ENCODE measurements around the gene ACIN1.

Gene ACIN1

DNA sequence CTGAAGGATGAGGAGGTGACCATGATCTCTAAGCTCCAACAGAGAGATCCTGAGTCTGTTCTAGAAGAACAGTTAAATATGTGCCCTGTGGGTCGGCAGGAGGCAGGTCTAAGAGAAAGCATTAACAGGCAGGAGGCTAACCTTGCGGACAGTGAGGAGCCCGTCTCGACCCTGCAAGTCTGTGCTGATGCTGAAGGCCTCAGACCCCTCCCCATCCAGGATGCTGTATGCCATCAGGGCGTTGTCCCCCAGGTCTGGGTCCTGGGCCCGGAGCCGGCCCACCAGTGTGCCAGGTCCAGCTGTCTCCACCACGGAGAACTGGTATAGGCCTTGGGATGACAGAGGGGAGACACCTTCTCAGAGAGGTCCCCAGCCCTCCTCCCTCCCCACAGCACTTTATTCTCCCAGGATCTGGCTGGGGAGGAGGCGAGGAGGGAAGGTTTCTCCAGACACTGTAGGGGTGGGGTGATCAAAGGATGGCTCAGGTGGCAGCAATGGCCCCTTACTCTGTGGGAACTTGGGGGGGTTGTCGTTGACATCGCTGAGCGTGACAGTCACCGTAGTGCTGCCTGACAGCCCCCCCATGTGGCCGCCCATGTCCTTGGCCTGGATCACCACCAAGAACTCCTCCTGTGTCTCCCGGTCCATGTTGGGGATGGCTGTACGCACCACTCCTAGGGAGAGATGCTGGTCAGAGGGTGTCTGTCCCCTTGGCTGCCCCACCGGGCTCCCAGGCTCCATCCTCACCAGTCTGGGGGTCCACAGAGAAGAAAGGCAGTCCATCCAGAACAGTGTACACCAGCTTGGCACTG, 40.7 kb downstream of the ACIN1 start:
- peaks cover 26% of the 10 kb centered on the region for H3K4me1 ChIP-seq (ENCODE audit: control insufficient read depth, insufficient read depth, low read depth, low read length)
- peaks cover 12 to 44% of the 10 kb centered on the region in 2 experiments for H3K36me3 ChIP-seq (ENCODE audit: control insufficient read depth in 1 of 2, insufficient read depth in 2 of 2, low read depth in 1 of 2, low read length in 2 of 2)
- no peak overlapping the region for H3K18ac ChIP-seq (ENCODE audit: low read depth in 1 of 2, low read length in 2 of 2)
- H4K8ac ChIP-seq (ENCODE audit: low read length) = no peak overlapping the region
- no peak overlapping the region for H4K91ac ChIP-seq (ENCODE audit: low read length)
- no peaks in the 10 kb centered on the region for H3K9me3 ChIP-seq (ENCODE audit: control insufficient read depth, low read length)
- H2AFZ ChIP-seq (ENCODE audit: low read depth, low read length) = no peak overlapping the region
- no peak overlapping the region for H2BK12ac ChIP-seq (ENCODE audit: low read length in 2 of 2)
- no peak overlapping the region for H2BK5ac ChIP-seq (ENCODE audit: low read depth, low read length, poor library complexity, severe bottlenecking)
- H3K27ac ChIP-seq (ENCODE audit: low read length, poor library complexity, severe bottlenecking) = no peak overlapping the region
- WGBS = 83% methylated on average over 14 of the region's 17 CpGs
- no peak overlapping the region for H3K14ac ChIP-seq (ENCODE audit: low read length in 2 of 2)
- DNase-seq = no peak
- no peaks in the 10 kb centered on the region for H3K27me3 ChIP-seq (ENCODE audit: control insufficient read depth in 1 of 2, insufficient read depth in 1 of 2, low read length in 2 of 2)
- H2BK15ac ChIP-seq (ENCODE audit: low read depth, poor library complexity, severe bottlenecking) = no peak overlapping the region
- no peak overlapping the region for H2AK5ac ChIP-seq (ENCODE audit: low read length, severe bottlenecking)
- no peak overlapping the region for H3K23ac ChIP-seq (ENCODE audit: low read length in 2 of 2)
- H3K9ac ChIP-seq (ENCODE audit: low read length) = no peak overlapping the region
- H3K4me3 ChIP-seq (ENCODE audit: insufficient read depth in 1 of 2, low read depth in 1 of 2, low read length in 2 of 2) = no peak overlapping the region
- H3K79me1 ChIP-seq (replicated peaks; ENCODE audit: low read length, poor library complexity, severe bottlenecking) = peaks cover 6% of the 10 kb centered on the region
- no peak overlapping the region for H2BK120ac ChIP-seq (ENCODE audit: low read depth, low read length)
- H3K4ac ChIP-seq (ENCODE audit: low read depth in 1 of 2, low read length in 2 of 2) = no peak overlapping the region
- H3K4me2 ChIP-seq (ENCODE audit: low read length, poor library complexity, severe bottlenecking) = no peak overlapping the region

DNA sequence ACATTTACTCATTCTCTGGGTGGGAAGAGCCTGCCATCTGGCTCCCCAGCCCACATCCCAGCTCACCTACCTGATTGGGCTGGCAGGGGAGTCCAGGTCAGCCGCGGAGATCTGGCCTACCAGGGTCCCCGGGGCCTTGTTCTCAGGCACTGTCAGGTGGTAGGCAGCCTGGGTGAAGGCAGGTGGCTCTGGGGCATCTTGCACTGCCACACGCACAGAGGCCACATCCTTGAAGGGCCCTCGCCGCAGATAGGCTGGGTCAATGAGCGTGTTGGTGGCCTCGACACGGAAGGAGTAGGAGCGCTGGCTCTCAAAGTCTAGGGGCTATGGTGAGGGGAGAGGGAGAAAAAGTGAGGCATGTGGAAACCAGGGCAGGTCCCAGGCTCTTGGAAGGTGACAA, 41.5 kb downstream of the ACIN1 start:
- peaks cover 25% of the 10 kb centered on the region for H3K4me1 ChIP-seq (ENCODE audit: control insufficient read depth, insufficient read depth, low read depth, low read length)
- H3K4ac ChIP-seq (ENCODE audit: low read depth in 1 of 2, low read length in 2 of 2) = no peak overlapping the region
- no peak overlapping the region for H3K23ac ChIP-seq (ENCODE audit: low read length in 2 of 2)
- H2AFZ ChIP-seq (ENCODE audit: low read depth, low read length) = no peak overlapping the region
- DNase-seq = no peak
- H3K27me3 ChIP-seq (ENCODE audit: control insufficient read depth in 1 of 2, insufficient read depth in 1 of 2, low read length in 2 of 2) = no peaks in the 10 kb centered on the region
- H3K9me3 ChIP-seq (ENCODE audit: control insufficient read depth, low read length) = no peaks in the 10 kb centered on the region
- no peak overlapping the region for H3K27ac ChIP-seq (ENCODE audit: low read length, poor library complexity, severe bottlenecking)
- H2AK5ac ChIP-seq (ENCODE audit: low read length, severe bottlenecking) = no peak overlapping the region
- no peak overlapping the region for H3K4me3 ChIP-seq (ENCODE audit: insufficient read depth in 1 of 2, low read depth in 1 of 2, low read length in 2 of 2)
- no peak overlapping the region for H3K14ac ChIP-seq (ENCODE audit: low read length in 2 of 2)
- no peak overlapping the region for H2BK120ac ChIP-seq (ENCODE audit: low read depth, low read length)
- 98% methylated on average over 10 of the region's 10 CpGs for WGBS
- no peak overlapping the region for H3K9ac ChIP-seq (ENCODE audit: low read length)
- no peak overlapping the region for H2BK15ac ChIP-seq (ENCODE audit: low read depth, poor library complexity, severe bottlenecking)
- H2BK12ac ChIP-seq (ENCODE audit: low read length in 2 of 2) = no peak overlapping the region
- H4K8ac ChIP-seq (ENCODE audit: low read length) = no peak overlapping the region
- H3K36me3 ChIP-seq (ENCODE audit: control insufficient read depth in 1 of 2, insufficient read depth in 2 of 2, low read depth in 1 of 2, low read length in 2 of 2) = peaks cover 4 to 42% of the 10 kb centered on the region in 2 experiments
- H3K79me1 ChIP-seq (replicated peaks; ENCODE audit: low read length, poor library complexity, severe bottlenecking) = peaks cover 6% of the 10 kb centered on the region
- H2BK5ac ChIP-seq (ENCODE audit: low read depth, low read length, poor library complexity, severe bottlenecking) = no peak overlapping the region
- no peak overlapping the region for H3K18ac ChIP-seq (ENCODE audit: low read depth in 1 of 2, low read length in 2 of 2)
- no peak overlapping the region for H3K4me2 ChIP-seq (ENCODE audit: low read length, poor library complexity, severe bottlenecking)
- H4K91ac ChIP-seq (ENCODE audit: low read length) = no peak overlapping the region

DNA sequence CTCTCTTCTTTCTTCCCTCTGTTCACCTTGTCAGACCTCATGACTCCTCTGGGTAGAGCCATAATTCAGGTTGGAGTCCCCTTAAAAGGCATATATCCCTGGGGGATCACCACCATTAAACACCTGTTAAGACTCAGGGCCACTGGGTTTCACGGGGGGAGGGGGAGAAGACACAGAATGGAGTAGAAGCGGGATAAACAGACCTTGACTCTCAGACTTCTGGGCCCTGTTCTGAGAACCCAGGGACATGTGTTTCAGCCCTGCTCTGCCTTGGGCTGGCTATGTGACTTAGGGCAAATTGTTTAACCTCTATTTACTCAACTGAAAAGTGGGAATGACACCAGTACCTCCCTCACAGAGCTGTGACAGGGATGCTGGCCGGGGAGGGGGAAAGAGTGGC, 42.3 kb downstream of the ACIN1 start:
- no peak overlapping the region for H2BK15ac ChIP-seq (ENCODE audit: low read depth, poor library complexity, severe bottlenecking)
- no peak overlapping the region for H3K4me2 ChIP-seq (ENCODE audit: low read length, poor library complexity, severe bottlenecking)
- H3K4me3 ChIP-seq (ENCODE audit: insufficient read depth in 1 of 2, low read depth in 1 of 2, low read length in 2 of 2) = no peak overlapping the region
- no peaks in the 10 kb centered on the region for H3K9me3 ChIP-seq (ENCODE audit: control insufficient read depth, low read length)
- H3K9ac ChIP-seq (ENCODE audit: low read length) = no peak overlapping the region
- peaks cover 22% of the 10 kb centered on the region for H3K4me1 ChIP-seq (ENCODE audit: control insufficient read depth, insufficient read depth, low read depth, low read length)
- no peak overlapping the region for H4K91ac ChIP-seq (ENCODE audit: low read length)
- no peak overlapping the region for H2BK5ac ChIP-seq (ENCODE audit: low read depth, low read length, poor library complexity, severe bottlenecking)
- H3K27ac ChIP-seq (ENCODE audit: low read length, poor library complexity, severe bottlenecking) = no peak overlapping the region
- WGBS = 87% methylated on average over 3 of the region's 3 CpGs
- no peak overlapping the region for H4K8ac ChIP-seq (ENCODE audit: low read length)
- H3K18ac ChIP-seq (ENCODE audit: low read depth in 1 of 2, low read length in 2 of 2) = no peak overlapping the region
- H3K23ac ChIP-seq (ENCODE audit: low read length in 2 of 2) = no peak overlapping the region
- H3K4ac ChIP-seq (ENCODE audit: low read depth in 1 of 2, low read length in 2 of 2) = no peak overlapping the region
- H2BK120ac ChIP-seq (ENCODE audit: low read depth, low read length) = no peak overlapping the region
- H3K36me3 ChIP-seq (ENCODE audit: control insufficient read depth in 1 of 2, insufficient read depth in 2 of 2, low read depth in 1 of 2, low read length in 2 of 2) = peaks cover 0 to 47% of the 10 kb centered on the region in 2 experiments
- no peak overlapping the region for H2AK5ac ChIP-seq (ENCODE audit: low read length, severe bottlenecking)
- H2AFZ ChIP-seq (ENCODE audit: low read depth, low read length) = no peak overlapping the region
- no peaks in the 10 kb centered on the region for H3K27me3 ChIP-seq (ENCODE audit: control insufficient read depth in 1 of 2, insufficient read depth in 1 of 2, low read length in 2 of 2)
- H3K14ac ChIP-seq (ENCODE audit: low read length in 2 of 2) = no peak overlapping the region
- no peak overlapping the region for H2BK12ac ChIP-seq (ENCODE audit: low read length in 2 of 2)
- DNase-seq = no peak
- H3K79me1 ChIP-seq (replicated peaks; ENCODE audit: low read length, poor library complexity, severe bottlenecking) = peaks cover 6% of the 10 kb centered on the region

DNA sequence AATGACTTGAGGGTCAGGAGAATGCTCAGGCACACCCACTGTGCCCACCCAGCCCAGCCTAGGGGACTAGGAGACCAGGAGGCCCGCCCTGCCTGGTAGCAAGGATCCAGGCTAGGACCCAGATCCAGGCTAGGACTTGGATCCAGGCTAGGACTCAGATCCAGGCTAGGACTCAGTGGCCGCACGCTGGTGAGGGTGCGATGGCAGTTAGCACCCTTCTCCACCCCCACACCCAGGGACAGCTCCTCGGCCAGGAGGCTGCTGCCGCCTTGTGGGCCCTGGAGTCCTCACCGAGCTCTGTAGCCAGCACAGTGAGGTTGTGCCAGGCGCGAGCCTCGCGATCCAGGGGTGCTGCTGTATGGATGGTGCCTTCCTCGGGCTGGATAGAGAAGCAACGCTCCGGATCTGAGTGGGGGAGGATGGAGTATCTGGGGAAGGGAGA, 42.7 kb downstream of the ACIN1 start:
- H2BK12ac ChIP-seq (ENCODE audit: low read length in 2 of 2) = no peak overlapping the region
- H3K36me3 ChIP-seq (ENCODE audit: control insufficient read depth in 1 of 2, insufficient read depth in 2 of 2, low read depth in 1 of 2, low read length in 2 of 2) = peaks cover 0 to 51% of the 10 kb centered on the region in 2 experiments
- H2BK5ac ChIP-seq (ENCODE audit: low read depth, low read length, poor library complexity, severe bottlenecking) = no peak overlapping the region
- H2BK15ac ChIP-seq (ENCODE audit: low read depth, poor library complexity, severe bottlenecking) = no peak overlapping the region
- H2AK5ac ChIP-seq (ENCODE audit: low read length, severe bottlenecking) = no peak overlapping the region
- no peak overlapping the region for H3K4ac ChIP-seq (ENCODE audit: low read depth in 1 of 2, low read length in 2 of 2)
- no peaks in the 10 kb centered on the region for H3K27me3 ChIP-seq (ENCODE audit: control insufficient read depth in 1 of 2, insufficient read depth in 1 of 2, low read length in 2 of 2)
- H3K4me3 ChIP-seq (ENCODE audit: insufficient read depth in 1 of 2, low read depth in 1 of 2, low read length in 2 of 2) = no peak overlapping the region
- no peak overlapping the region for H3K23ac ChIP-seq (ENCODE audit: low read length in 2 of 2)
- H3K9ac ChIP-seq (ENCODE audit: low read length) = no peak overlapping the region
- no peak overlapping the region for H3K27ac ChIP-seq (ENCODE audit: low read length, poor library complexity, severe bottlenecking)
- DNase-seq = no peak
- 88% methylated on average over 12 of the region's 14 CpGs for WGBS
- no peak overlapping the region for H3K18ac ChIP-seq (ENCODE audit: low read depth in 1 of 2, low read length in 2 of 2)
- no peak overlapping the region for H3K4me2 ChIP-seq (ENCODE audit: low read length, poor library complexity, severe bottlenecking)
- H3K79me1 ChIP-seq (replicated peaks; ENCODE audit: low read length, poor library complexity, severe bottlenecking) = peaks cover 6% of the 10 kb centered on the region
- no peak overlapping the region for H2AFZ ChIP-seq (ENCODE audit: low read depth, low read length)
- no peaks in the 10 kb centered on the region for H3K9me3 ChIP-seq (ENCODE audit: control insufficient read depth, low read length)
- H4K8ac ChIP-seq (ENCODE audit: low read length) = no peak overlapping the region
- peaks cover 27% of the 10 kb centered on the region for H3K4me1 ChIP-seq (ENCODE audit: control insufficient read depth, insufficient read depth, low read depth, low read length)
- H2BK120ac ChIP-seq (ENCODE audit: low read depth, low read length) = no peak overlapping the region
- no peak overlapping the region for H3K14ac ChIP-seq (ENCODE audit: low read length in 2 of 2)
- no peak overlapping the region for H4K91ac ChIP-seq (ENCODE audit: low read length)
